NT2/D1 (cell line): ENCODE measurements around the gene NOL4L.

Experiments used
- SUZ12 ChIP-seq: IDR thresholded peaks from 2 replicates; pipeline ENCODE4 v1.6.1; 2011; ENCODE audit not compliant: insufficient read length, insufficient read depth; ENCODE audit errors: extremely low read depth
- YY1 ChIP-seq: IDR thresholded peaks from 2 replicates; pipeline ENCODE4 v1.6.1; 2011; ENCODE audit not compliant: insufficient read length, insufficient read depth
- ZNF274 ChIP-seq: IDR thresholded peaks from 2 replicates; pipeline ENCODE4 v1.6.1; 2011; ENCODE audit warnings: mild to moderate bottlenecking, low read depth, low read length

- TF ChIP-seq YY1: no peak
- TF ChIP-seq ZNF274: no peak
- no peak for TF ChIP-seq SUZ12
These were observed 38.0 kb downstream of the NOL4L start for GRCh38 chr20:32546918-32547752.
